ENCODE measurements around the gene IL33.

DNA sequence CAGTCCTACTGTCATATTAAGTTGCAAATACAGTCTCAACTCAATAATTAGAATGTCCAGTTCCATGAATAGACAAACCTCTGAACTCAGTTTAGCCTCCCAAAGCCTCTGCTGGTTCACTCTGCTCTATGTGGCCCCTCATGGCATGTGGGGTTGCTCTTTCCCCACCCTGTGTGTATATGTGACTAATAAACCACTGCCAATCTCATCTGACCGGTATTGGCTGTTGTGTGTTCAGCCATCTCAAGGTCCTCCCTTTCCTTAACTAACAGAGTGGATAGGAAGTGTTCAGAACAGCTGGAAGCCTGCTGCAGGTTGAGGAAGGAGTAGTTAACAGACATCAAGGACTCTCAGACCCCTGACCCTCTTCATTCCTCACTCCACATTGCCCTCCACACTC is 55.3 kb downstream of the IL33 start:
- TF ChIP-seq POLR2A (IDR thresholded peaks at IDR 0.05; ENCODE audit: low read length), result no peak
- TF ChIP-seq GATA1 (IDR thresholded peaks at IDR 0.05; ENCODE audit: low read depth, low read length), result no peak

All from erythroblast (primary cell).